Kidney (tissue), 14 donors: Measurements from ENCODE around the gene ETV6. TPM values are rescaled to one million over a fixed set of nuclear protein-coding genes. Genes with fewer than 3 reads are reported as not detected.

Experiments used
- DNase-seq, 5 donors: peaks; one replicate each; pipeline ENCODE4 v3.0.0-alpha.2; 2013 to 2020
- FAIRE-seq: peaks from 2 replicates; lab custom pipeline; 2012; peaks lifted over from hg19 to GRCh38; lab: Jason Lieb, UNC
- H3K27ac ChIP-seq, 2 donors: one replicate each; pipeline ENCODE4 v1.7.0; 2013; ENCODE audit warnings: low read depth in 2 of 2, low read length in 2 of 2, inconsistent platforms in 1 of 2
- H3K27me3 ChIP-seq: one replicate; pipeline ENCODE4 v1.7.1; 2013; ENCODE audit warnings: low read length, inconsistent platforms; ENCODE audit not compliant: control insufficient read depth, insufficient read depth
- H3K36me3 ChIP-seq, 3 donors: one replicate each; pipeline versions ENCODE4 v1.7.0 to v1.7.1; 2013; ENCODE audit warnings: low read length in 3 of 3, control low read depth in 1 of 3, inconsistent platforms in 1 of 3; ENCODE audit not compliant: insufficient read depth in 3 of 3, control insufficient read depth in 2 of 3
- H3K4me1 ChIP-seq, 3 donors: one replicate each; pipeline versions ENCODE4 v1.7.0 to v1.7.1; 2013; ENCODE audit warnings: low read length in 3 of 3, inconsistent platforms in 1 of 3, low read depth in 1 of 3; ENCODE audit not compliant: control insufficient read depth in 2 of 3, insufficient read depth in 2 of 3
- H3K4me3 ChIP-seq, 3 donors: one replicate each; pipeline versions ENCODE4 v1.7.0 to v1.8.1; 2013; ENCODE audit warnings: low read length in 3 of 3, control low read depth in 1 of 3, inconsistent platforms in 1 of 3
- H3K9ac ChIP-seq, 3 donors: one replicate each; pipeline versions ENCODE4 v1.7.0 to v1.7.1; 2013; ENCODE audit warnings: low read length in 3 of 3, control low read depth in 1 of 3, inconsistent platforms in 1 of 3
- H3K9me3 ChIP-seq, 3 donors: one replicate each; pipeline versions ENCODE4 v1.7.0 to v1.7.1; 2013; ENCODE audit warnings: low read length in 3 of 3, control low read depth in 1 of 3, inconsistent platforms in 1 of 3; ENCODE audit not compliant: control insufficient read depth in 2 of 3, insufficient read depth in 1 of 3
- intact Hi-C: fragments of 100-400 bp; cut with DNase I; formaldehyde crosslinking; loops from one replicate; pipeline ENCODE4 v1.11.1; 2022
- polyA plus RNA-seq: library from polyadenylated mRNA; stranded (reverse); fragments of 350-450 nt; fragmentation: Illumina TruSeq; extraction: RNeasy Lipid Tissue Mini Kit (QIAGEN cat#74804); gene quantifications from one replicate; pipeline ENCODE4 v1.2.3, GENCODE V29; 2014; ENCODE audit warnings: low read depth, low replicate concordance; ENCODE audit not compliant: insufficient read depth
- total RNA-seq: library from RNA; stranded (reverse); fragmentation: NEBNext Ultra II Directional; extraction: Animal tissue kit (Norgen Biotek cat#: 25700); gene quantifications from one replicate; pipeline ENCODE4 v1.2.1, GENCODE V29; 2021
- TF ChIP-seq, protein P1 (sequence below): IDR thresholded peaks from 3 replicates; pipeline ENCODE4 v1.5.1; 2012; ENCODE audit warnings: mild to moderate bottlenecking, moderate library complexity, borderline replicate concordance; ENCODE audit not compliant: insufficient read depth; ENCODE audit errors: extremely low read depth
- donor health status: control.
- donor health status: control.
- donor health status: control.
- donor health status: control.
- donor health status: control.
- donor health status: DM: yes; HTN: yes; CAD: no.
- donor health status: Normal renal cell carcinoma (clear cell type).

ETV6 gene
- total and polyA plus RNA-seq, 2 donors from 2014 or later = 5.2 to 59.8 TPM

DNA sequence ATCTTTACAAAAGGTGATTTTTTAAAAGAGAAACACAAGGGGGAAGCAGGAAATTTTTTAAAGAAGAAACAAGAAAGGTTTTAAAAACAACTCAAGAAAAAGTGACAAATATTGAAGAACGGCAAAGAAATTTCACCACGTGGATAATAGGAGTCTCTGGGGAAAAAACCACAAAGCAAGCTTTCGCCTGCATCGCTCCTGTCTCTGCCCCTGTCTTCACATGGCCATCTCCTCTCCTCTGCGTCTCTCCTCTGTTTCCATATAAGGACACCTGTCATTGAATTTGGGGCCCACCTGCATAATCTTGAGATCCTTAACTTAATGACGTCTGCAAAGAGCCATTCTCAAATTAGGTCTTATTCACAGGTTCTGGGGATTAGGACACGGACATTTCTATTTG lies 175.8 kb downstream of the ETV6 start:
- H3K4me3 ChIP-seq = no peak overlapping the region
- DNase-seq = no peak
- no peaks in the 10 kb centered on the region for H3K36me3 ChIP-seq
- intact Hi-C loops = no loop called here
- TF ChIP-seq, protein P1, sequence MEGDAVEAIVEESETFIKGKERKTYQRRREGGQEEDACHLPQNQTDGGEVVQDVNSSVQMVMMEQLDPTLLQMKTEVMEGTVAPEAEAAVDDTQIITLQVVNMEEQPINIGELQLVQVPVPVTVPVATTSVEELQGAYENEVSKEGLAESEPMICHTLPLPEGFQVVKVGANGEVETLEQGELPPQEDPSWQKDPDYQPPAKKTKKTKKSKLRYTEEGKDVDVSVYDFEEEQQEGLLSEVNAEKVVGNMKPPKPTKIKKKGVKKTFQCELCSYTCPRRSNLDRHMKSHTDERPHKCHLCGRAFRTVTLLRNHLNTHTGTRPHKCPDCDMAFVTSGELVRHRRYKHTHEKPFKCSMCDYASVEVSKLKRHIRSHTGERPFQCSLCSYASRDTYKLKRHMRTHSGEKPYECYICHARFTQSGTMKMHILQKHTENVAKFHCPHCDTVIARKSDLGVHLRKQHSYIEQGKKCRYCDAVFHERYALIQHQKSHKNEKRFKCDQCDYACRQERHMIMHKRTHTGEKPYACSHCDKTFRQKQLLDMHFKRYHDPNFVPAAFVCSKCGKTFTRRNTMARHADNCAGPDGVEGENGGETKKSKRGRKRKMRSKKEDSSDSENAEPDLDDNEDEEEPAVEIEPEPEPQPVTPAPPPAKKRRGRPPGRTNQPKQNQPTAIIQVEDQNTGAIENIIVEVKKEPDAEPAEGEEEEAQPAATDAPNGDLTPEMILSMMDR = no peak
- no peaks in the 10 kb centered on the region for H3K9me3 ChIP-seq
- no peak overlapping the region for H3K9ac ChIP-seq
- FAIRE-seq = no peak
- H3K27me3 ChIP-seq = no peaks in the 10 kb centered on the region
- peaks cover 2 to 21% (median 14%) of the 10 kb centered on the region in 3 donors for H3K4me1 ChIP-seq
- H3K27ac ChIP-seq = no peak overlapping the region

DNA sequence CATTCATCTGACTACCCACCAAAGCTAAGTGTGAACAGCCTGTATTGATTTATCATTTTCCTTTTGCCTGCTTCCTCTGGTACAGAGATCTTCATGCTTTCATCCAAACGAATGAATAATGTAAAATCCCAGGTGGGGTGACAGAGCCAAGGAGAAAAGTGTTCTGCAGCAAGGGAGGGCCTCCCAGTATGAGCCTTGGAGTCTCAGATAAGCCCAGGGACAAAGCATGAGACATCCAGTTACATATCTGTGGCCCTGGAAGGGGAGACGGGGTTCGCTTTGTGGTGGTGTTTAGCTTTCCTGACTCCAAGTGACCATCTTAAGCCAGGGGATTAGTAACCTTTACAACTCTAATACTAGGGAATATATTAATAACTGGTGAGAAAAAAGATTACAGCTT lies 177.1 kb downstream of the ETV6 start:
- peaks cover 2 to 24% (median 18%) of the 10 kb centered on the region in 3 donors for H3K4me1 ChIP-seq
- H3K27me3 ChIP-seq = no peaks in the 10 kb centered on the region
- H3K9ac ChIP-seq = no peak overlapping the region
- no peaks in the 10 kb centered on the region for H3K36me3 ChIP-seq
- H3K9me3 ChIP-seq = no peaks in the 10 kb centered on the region
- TF ChIP-seq, protein P1 = no peak
- H3K4me3 ChIP-seq = no peak overlapping the region
- no peak overlapping the region for H3K27ac ChIP-seq
- intact Hi-C loops = no loop called here
- FAIRE-seq = no peak
- DNase-seq = no peak

DNA sequence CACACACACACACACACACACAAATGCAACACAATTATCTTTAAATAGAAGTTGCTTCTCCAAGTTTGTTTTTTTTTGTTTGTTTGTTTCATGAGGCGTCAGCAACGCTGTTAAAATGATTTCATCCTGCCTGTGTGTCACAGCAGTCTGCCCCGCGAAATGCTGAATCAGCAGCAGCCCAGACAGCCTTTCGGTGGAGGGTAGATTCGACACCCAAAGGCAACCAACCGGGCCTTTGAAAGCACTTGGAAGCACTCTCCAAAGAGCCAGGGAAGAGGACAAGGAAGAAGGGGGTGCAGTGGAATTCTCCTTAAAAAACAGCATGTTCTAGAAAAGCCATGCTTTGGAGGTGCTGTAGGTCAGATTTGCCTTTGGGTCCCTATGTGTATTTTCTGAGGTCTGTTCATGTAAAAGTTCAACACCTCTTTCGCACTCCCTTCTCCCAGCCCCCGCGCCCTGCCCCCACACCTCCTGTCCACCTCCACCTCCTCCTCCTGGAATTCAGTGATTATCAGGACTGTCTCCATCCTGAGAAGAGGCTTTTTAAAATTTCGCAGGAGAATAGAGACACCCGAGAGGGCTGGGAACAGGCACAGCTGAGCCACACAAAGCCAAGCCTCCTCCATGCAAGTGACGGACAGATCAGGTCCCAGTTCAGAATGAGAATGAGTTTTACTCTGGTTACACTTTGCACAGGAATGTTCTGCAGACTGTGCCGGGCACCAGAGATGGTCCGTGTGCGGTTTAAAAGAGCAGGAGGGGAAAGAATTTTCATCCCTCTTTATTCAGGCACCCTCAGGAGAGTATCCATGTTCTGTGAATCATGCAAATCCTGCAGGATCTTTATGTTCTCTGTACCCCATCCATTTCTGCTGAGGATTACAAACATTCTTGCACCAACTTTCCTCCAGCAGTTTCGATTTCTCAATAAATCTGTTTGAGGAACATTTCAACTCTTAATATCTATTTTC lies 177.9 kb downstream of the ETV6 start:
- H3K4me1 ChIP-seq = peaks cover 0 to 23% (median 15%) of the 10 kb centered on the region in 3 donors
- H3K4me3 ChIP-seq = no peak overlapping the region
- no peaks in the 10 kb centered on the region for H3K27me3 ChIP-seq
- peak in 4 of 5 donors; percentile 46 to 76 (median 56) for DNase-seq
- H3K9ac ChIP-seq = peak overlapping the region in 1 of 3 donors; percentile 20
- H3K27ac ChIP-seq = peak overlapping the region; percentile 13 to 45
- H3K36me3 ChIP-seq = no peaks in the 10 kb centered on the region
- intact Hi-C loops = no loop called here
- FAIRE-seq = no peak
- TF ChIP-seq, protein P1 = no peak
- no peaks in the 10 kb centered on the region for H3K9me3 ChIP-seq
